CD4-positive, alpha-beta T cell treated with Interleukin-4 for 1 hour (primary cell): ENCODE data around the gene CNOT6L.

Source experiments
- DNase-seq, 2 donors: peaks; one replicate each; pipeline ENCODE4 v3.0.0-alpha.2; 2020 to 2022

The CNOT6L gene

GRCh38 chr4:77710059-77710458 lies 109.1 kb downstream of the CNOT6L start:
- no peak for DNase-seq

DNA sequence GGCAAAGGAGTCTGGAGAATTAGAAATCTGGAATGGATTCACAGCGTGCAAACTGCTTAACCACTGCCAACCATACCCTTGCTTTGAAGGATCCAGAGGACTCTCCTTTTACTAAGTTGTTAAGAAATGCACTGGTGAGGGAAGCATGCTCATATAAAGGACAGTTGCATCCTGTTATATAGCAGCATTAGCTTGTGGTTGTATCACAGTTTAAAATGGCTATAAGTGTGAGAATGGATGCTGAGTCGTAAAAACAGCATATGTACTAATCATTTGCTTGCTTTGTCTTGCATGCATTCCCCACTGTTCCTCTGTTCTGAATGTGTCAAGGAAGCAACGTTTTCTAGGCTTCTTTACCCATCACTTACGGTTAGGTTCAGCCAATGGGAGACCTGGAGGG lies 112.5 kb downstream of the CNOT6L start:
- no peak for DNase-seq

- no peak for DNase-seq
Observed at GRCh38 chr4:77703666-77704065, 115.5 kb downstream of the CNOT6L start.

- no peak for DNase-seq
Observed at GRCh38 chr4:77701121-77701520, 118.0 kb downstream of the CNOT6L start.

DNA sequence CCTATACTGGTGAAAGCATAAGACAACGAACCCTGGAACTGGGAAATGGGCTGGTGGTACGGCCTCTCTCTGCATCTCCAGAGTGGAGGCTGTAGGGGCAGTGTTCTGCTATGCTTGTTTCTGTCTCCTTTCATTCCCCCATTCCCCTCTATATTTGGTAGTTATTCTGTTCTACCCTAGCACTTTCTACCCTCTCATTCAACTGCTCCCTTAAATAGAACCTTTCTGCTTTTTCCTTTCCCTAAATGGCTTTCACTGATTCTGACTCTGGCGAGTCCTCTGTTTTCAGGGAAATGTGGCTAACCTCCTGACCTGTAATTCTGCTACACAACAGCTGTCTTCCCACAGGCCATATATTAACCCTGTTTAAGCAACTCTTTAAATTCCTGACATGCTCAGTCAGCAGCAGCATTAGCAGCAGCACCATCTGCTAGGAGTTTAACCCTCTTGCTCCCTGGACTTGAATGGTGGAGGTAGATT lies 119.4 kb downstream of the CNOT6L start:
- no peak for DNase-seq

DNA sequence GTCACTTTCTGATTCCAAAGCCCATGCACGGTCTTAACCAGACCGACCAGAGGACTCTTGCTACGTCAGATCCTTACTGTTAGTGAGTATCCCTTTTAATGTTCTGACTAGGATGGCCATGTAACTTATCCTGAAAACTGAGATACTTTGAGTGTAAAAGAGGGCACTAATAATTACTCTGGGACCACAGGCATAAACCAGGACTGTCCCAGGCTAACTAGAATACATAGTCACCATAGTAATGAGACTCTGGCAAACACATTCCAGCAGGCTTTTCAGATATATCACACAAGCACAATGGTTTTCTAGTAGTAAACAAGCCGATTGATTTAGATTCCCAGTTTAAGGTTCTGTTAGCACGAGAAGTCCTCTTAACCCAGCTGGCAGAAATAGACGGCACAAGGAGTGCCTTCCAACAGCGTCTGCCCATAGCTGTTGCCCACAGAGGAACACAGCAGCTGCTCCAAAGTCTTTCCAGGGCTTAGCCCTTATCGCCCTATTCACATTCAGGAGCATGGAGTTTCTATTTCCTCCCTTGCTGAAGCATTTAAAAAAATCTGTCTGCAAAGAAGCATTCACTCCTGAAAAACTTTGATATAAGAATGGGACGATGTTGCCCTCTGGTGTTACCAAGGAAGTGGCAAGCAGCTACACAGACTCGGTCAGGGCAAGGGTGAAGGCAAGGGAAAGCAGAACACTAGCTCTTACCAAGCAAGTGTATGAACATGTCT lies 121.1 kb downstream of the CNOT6L start:
- no peak for DNase-seq

- no peak for DNase-seq
Observed at GRCh38 chr4:77695774-77696173, 123.4 kb downstream of the CNOT6L start.

DNA sequence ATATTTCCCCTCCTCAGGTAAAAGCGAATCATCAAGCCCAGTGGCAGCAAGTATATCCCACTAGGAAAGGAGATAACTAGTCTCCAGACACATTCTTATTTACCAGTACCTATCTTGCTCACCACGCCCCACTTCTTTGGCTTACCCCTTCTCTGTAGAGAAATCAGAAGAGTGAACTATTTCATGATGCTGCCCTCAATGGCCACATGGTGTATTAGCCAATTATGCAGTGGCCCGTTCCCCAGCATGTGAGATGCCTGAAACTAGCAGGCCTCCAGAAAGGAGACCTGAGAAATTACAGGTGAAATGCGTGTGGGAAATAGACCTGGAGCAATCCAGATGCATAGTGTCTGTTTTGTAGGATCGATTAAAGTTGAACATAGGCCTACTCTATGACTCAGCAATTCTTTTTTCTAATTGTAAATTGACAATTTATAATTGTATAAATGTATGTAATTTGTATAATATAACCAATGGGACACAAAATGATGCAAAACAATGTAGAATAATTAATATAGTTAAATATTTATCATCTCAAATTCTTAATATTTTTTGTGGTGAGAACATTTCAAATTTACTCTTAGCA lies 126.2 kb downstream of the CNOT6L start:
- no peak for DNase-seq

- DNase-seq: no peak
Observed at GRCh38 chr4:77681792-77682191, 137.4 kb downstream of the CNOT6L start.

DNA sequence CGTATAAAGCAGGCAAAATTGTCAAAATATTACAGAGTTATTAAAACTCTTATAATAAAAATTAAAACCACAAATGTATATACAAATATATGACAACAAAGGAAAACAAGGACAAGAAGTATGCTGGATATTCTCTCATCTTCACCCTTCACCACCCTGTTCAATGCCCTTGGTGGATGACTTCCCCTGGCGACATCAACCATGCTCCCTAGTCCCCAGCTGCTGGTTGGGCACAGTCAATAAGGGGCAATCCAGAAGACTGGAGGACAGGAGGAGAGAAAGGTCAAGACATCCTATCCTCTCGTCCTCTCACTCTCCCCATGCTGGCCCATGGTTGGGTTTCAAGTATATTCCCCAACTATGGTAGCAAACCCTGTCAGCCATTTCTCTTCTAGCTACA lies 142.3 kb downstream of the CNOT6L start:
- DNase-seq: no peak

GRCh38 chr4:77671051-77671450 lies 148.1 kb downstream of the CNOT6L start:
- DNase-seq: no peak

DNA sequence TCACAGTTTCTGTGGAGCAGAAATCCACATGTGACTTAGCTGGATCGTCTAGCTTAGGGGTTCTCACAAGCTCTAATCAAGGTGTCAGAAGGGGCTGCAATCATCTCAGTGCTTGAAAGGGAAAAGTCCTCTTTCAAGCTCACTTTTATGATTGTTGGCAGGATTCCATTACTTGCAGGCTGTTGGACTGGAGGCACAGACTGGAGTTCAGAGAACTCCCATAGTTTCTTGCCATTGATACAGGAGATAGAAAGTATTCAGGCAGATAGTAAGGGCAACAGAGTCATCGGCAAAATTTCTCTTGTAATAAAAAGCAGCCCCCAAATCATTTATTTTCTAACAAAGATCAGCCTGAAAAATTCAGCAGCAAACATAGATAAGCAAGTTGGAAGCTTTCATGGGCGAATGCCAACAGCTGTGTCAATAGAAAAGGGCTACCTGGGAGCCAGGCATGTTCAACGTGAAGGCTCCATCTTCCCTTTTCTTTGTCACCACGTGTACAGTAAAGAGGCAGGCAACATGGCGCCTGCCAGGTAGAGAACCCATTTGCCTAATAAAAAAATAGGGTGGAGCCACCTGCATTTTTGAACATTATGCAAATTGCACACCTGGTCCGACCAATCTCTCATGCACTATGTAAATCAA lies 149.1 kb downstream of the CNOT6L start:
- DNase-seq: no peak

DNA sequence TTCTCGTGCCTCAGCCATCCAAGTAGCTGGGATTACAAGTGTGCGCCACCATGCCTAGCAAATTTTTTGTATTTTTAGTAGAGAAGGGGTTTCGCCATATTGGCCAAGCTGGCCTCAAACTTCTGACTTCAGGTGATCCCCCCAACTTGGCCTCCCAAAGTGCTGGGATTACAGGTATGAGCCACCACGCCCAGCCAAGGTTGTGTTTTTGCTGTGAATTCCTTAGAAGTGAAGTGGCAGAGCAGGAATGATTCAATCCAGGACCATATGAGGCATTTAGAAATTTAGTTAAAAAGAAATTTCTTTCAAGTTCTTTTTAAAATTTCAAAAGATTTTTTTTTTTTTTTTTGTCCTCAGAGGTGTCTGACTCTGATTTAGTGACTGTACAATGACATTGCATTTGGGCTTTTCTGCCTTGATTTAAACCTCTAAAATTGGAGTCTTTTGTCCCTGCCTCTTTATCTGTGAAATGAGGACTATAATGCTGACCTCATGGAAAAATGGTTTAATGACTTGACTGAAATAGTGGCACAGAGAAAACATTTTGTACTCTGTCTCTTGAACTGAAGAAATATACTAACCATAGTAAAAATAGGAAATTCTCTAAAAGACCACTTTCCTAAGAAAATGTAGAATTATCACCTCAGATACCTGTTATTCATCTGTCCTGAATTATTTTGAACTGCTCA lies 153.6 kb downstream of the CNOT6L start:
- DNase-seq: no peak
